ENCODE data around the gene CSF1R.
"Not testable (repeated sequence)": the region's sequence is repeated elsewhere in the genome, so short reads cannot be mapped to it uniquely, and the experiment has no call there.

Gene CSF1R

DNA sequence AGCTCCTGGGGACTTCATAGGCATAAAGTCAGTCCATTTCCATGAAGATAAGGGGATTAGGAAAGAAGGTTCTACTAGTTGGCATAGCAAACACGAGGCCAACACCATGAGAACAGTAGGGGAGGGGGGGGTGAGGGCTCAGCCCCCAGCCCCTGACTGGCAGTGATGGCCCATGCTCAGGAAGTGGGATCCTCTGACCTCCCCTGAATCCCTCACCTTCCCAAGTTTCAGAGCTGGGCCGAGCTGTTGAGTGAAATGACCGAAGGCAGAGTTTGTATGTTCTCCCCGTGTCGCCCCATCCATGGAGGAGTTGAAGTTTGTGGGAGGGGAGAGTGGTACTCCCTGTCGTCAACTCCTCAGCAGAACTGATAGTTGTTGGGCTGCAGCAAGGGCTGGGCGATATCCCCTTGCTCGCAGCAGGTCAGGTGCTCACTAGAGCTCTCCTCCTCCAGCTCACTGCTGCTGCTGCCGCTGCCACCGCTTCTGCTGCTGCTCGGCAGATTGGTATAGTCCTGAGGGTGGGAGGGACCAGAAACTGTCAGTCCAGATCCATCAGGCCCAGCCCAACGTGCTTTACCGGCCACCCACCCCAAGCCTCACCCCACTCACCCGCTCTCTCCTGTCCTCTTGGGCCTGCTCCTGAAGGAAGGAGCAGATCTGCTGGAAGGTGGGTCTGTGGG is 32.5 kb downstream of the CSF1R start:
- no peak for DNase-seq

DNA sequence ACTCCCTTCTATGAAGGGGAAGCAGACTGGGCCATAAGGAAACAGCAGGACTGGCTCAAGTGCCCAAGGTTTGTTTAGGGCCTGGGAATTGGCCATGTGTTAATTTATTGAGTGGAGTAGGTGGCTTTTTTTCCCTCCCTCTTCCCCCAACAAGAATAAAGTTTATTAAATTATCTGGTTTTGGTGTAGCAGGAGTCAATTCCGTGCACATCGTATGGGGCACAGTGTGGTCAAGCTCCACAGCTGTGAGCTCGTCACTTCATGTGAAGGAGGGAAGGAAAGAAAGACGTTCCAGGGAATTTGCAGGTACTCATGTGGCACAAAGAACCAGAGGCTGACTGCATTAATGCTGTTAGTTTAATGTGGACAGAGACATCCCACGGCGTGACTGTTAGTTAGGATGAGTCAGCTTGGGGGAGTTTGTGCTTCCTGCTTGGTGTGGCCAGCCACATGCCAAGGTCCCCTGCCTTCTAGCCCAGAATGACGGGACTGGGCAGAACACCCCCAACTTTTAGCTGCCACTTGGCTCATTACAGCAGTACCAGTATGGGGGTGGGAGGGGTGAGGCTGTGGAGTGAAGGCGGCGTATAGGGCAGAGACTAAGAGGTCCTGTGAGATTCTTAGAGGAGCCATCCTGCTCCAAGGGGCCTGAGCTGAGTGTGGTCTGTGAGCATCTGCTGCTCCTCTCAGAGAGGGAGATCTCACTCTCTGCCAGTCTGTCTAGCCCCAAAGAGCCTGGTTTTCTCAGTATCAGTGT is 33.2 kb downstream of the CSF1R start:
- DNase-seq = no peak

DNA sequence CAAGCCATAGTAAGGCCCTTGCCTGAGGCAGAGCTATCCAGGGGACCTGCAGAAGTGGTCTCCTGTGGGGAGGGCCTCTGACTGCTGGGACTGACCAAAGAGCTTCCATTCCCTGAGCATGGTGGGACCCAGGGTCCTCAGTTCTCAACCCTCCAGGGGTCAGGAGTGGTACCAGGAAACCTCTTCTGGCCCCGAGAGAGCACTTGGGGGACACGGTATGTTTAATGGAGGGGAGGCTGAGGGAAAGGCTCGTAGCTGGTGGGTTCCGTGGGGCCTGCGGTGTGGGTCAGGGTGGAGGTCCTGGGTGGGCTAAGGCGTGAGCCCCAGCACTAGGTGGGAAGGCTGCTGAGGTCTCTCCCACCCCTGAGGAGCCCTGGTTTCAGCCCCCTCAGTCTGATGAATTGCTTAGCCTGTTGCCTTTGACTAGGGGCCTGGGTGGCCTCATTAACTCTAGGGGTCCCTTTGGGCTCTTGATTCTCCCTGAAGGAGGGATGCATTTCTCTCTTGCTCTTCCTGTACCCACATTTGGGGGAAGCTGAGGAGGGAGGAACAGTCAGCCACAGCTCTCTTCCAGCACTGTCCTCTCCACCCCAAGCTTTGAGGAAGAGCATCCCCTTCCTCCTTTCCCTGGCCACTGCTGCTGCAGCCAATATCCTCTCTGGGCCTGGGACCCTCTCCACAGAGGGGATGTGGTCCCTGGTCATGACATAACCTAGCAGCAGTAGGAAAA is 34.0 kb downstream of the CSF1R start:
- no peak for DNase-seq

DNA sequence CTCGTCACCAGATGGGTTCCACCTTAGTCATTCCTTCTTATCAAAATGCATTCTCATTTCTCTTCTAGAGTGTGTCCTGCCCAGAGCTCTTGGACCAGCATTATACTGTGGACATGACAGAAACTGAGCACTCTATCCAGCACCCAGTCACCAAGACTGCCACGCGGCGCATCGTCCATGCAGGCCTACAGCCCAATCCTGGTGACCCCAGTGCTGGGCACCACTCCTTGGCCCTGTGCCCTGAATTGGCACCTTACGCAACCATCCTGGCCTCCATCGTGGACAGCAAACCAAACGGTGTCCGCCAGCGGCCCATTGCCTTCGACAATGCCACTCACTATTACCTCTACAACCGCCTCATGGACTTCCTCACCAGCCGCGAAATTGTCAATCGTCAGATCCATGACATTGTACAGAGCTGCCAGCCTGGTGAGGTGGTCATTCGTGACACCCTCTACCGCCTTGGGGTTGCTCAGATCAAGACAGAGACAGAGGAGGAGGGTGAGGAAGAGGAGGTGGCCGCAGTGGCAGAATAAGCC is 34.6 kb downstream of the CSF1R start:
- DNase-seq = no peak

DNA sequence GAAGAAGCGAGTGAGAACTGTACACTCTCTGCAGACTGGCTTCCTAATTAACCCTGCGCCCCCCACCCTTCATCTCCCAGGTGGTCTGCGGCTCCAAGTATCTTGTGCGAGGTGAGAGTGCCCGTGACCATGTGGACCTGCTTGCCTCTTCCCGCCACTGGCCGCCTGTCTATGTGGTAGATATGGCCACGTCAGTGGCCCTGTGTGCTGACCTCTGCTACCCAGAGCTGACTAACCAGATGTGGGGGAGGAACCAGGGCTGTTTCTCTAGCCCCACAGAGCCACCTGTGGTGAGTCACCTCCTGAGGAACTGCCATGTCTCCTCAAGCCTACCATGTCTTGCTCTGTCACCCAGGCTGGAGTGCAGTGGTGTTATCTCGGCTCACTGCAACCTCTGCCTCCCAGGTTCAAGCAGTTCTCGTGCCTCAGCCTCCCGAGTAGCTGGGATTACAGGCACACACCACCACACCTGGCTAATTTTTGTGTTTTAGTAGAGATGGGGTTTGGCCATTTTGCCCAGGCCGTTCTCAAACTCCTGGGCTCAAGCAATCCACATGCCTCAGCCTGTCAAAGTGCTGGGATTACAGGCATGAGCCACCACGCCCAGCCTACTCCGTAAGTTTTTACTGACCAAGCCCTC is 36.1 kb downstream of the CSF1R start:
- DNase-seq = not testable (repeated sequence)

DNA sequence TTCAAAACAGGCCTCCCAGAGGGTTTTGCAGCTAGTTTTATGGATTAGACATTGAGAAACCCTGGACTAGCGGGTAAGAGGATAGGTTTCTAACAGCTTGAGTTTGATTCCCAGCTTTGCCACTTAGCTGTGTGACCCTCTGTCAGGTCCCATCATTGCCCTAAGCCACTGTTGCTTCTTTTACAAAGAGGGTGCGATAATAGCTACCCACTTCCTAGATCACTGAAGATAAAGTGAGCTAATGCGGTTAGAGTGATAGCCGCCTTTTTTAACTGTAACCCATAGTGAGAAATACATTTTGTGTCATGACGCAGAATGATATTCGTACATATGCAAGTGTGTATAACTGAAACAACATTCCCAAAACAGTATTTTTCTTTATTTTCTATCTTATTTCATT is 40.3 kb downstream of the CSF1R start:
- DNase-seq = no peak

DNA sequence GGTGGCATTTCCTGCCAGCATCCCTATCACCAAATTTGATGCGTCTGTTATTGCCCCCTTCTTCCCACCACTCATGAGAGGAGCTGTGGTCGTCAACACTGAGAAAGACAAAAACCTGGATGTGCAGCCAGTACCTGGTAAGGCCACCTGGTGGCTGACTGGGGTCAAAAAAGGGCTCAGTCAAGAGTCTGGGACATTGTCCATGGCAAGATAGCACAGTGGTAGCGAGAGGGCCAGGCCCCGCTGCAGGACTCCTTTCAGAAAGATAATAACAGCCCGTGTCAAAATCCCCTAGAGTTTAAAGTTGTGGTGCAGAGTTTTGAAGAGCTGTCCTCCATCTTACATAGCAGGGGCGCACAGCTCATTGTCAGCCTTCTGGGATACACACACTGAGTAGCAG is 40.8 kb downstream of the CSF1R start:
- DNase-seq = no peak

DNA sequence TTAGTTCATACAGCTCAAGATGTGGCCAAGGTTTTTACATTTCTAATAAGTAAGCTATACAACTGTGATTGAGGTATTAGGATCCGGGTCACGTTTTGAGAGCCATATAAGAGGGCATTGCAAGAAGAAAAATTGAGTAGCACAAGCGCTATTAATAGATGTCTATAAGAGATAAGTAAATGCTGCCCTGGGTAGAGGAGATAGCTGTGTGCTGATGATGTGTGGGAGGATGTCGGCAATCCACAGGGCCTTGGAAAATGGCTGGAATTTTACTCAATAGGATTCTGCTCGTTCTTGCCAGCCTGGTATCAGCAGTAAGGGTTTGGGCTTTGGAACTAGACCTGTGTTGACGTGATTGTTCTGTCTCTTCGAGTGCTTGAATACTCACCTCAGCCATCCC is 41.6 kb downstream of the CSF1R start:
- DNase-seq = no peak

DNA sequence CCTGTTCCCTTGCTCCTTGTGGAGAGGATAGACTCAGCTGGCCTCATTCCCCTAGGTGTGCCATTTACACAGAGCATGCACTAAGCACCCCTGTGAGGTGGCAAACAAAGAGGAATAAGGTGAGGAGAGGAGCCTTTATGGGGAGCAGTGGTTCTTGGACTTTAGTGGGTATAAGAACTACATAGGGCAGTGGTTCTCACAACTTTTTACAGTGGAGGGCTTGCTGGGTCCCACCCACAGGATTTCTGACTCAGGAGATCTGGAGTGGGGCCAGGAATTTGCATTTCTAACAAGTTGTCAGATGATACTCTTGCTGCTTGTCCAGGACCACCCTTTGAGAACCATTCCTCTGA is 42.0 kb downstream of the CSF1R start:
- DNase-seq = no peak

DNA sequence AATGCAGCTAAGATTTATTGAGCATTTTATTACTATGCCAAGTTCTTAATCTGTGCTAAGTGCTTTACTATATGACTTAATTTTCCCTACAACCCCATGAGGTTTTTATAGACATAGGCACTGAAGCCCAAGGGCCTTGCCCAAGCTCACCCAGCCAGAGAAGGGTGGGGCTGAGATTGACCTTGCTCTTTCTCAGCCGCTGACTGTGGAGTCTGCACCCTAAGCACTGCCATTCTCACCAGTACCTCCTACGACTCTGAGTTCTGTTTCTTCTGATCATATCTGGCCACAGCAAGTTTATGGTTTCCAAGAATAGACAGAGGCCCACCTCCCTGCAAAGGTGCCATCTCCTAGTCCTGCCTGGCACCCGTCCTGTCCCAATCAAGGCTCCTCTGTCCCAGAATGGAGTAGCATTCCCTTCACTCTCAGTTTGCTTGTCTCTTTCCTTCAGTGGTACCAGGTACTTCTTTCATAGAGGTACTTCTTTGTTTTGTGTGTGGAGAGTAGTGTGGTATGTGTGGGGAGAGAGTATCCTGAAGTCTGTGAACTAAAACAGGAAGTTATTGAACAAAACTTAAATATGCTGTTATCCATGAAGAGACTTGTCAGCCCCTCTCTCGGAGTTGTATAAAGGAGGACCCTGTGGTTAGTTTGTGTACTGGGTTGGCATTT is 42.6 kb downstream of the CSF1R start:
- no peak for DNase-seq

DNA sequence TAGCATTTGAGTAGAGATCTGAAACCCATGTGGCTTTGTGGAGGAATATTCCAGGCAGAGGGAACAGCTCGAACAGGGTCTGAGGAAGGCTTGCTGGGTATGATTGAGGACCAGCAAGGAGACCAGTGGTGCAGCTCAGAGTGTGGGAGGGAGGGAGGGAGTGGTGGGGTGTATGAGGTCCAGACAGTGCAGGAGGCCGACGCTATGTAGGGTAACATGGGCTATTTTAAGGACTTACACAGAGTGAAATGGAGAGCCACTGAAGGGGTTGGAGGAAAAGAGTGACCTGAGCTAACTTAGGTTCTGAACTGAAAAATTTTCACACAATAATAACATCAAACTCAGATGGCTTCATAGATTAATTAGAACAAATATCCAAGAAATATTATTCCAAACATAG is 43.9 kb downstream of the CSF1R start:
- DNase-seq = no peak

DNA sequence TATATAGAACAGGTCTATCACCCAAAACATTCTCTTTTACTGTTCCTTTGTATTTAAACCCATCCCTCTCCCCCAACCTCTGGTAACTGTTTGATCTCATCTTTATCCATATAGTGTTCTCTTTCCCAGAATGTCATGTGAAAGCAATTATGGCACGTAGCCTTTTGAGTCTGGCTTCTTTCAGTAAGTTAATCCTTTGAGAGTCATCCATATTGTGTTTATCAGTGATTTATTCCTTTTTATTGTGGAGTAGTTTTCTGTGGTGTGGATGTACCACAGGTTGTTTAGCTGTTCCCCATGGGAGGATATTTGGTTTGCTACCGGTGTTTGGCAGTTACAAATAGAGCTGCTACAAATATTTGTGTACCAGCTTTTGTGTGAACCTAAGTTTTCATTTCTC is 47.8 kb downstream of the CSF1R start:
- no peak for DNase-seq

DNA sequence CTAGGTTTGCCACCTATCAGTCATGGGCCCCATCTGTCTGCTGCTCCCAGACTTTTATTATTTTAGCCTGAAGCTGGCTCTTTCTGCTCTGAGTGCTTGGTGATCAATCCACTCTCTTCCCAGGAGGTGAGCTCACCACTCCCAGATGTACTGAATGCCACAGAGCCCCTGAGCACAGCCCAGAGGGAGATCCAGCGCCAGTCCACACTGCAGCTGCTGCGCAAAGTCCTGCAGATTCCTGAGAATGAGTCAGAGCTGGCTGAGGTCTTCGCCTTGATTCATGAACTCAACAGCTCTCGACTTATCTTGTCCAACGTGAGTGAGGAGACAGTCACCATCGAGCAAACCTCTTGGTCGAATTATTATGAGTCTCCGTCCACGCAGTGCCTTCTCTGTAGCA is 49.8 kb downstream of the CSF1R start:
- no peak for DNase-seq

DNA sequence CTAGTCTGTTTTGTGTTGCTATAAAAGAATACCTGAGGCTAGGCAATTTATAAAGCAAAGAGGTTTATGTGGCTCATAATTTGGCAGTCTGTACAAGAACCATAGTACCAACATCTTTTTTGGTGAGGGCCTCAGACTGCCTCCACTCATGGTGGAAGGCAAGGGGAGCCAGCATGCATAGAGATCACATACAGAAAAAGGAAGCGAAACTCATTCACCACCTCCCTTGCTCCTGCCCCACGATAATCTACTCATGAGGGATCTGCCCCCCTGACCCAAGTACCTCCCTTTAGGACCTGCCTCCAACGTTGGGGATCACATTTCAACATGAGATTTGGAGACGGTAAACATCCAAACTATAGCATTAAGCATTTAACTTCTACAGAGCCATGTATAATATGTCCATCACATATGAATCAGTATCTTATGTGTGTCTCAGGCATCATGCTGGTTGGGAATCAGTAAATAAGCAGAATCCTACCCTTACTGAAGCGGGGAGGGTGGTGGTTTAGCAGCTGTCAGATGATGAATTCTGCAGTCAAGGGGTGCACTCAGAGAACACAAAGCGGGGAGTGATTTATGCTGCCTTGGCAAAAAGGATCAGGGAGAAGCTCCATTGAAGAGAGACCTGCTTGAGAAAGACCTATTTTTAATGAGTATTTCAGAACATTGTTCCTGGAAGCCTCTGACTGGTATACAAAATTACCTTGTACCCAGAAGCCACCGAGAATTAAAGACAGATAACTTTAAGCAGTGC is 51.0 kb downstream of the CSF1R start:
- DNase-seq = no peak

DNA sequence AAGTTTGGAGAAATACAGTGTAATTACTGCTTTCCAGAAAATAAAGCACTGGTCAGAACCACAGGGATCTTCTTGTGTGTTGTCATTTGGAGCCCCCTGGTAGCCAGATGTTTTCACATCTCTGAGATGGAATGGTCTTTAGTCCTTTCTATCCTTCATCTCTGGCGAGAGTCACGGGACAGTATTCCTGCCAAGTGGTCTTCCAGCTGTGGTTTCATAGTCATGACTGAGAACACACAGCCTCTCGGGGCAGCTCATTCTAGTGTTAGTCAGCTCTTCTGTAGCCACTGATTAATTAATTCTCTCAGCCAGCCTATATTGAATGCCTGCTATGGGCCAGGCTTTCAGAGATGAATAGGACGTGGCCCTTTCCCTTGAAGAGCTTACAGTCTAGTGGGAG is 51.7 kb downstream of the CSF1R start:
- DNase-seq = no peak

DNA sequence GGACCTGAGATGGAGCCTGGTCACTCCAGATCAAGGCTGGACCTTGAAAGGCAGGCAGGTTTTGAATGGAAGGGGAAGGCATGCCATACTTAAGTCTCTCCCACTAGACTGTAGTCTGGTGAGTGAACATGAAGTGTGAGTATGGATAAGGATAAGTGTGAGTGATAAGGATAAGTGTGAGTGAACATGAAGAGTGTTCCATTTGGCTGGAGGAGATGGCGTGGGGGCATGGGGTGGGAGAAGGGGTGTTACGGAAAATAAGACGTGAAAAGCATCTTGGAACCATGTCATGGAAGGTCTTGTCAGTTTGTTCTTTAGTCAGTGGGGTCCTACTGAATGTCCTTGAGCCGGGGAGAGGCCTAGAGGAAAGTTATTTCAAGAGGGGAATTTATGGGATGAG is 53.0 kb downstream of the CSF1R start:
- DNase-seq = no peak

DNA sequence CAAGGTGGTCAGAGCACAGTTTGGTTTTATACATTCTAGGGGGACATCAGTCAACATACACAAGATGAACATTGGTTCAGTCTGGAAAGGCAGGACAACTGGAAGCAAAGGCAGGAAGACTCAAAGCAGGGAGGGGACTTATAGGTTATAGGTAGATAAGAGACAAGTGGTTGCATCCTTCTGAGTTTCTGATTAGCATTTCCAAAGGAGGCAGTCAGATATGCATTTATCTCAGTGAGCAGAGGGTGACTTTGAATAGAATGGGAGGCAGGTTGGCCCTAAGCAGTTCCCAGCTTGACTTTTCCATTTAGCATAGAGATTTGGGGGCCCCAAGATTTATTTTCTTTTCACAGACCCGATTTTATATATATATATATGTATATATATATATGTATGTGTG is 58.3 kb downstream of the CSF1R start:
- not testable (repeated sequence) for DNase-seq

DNA sequence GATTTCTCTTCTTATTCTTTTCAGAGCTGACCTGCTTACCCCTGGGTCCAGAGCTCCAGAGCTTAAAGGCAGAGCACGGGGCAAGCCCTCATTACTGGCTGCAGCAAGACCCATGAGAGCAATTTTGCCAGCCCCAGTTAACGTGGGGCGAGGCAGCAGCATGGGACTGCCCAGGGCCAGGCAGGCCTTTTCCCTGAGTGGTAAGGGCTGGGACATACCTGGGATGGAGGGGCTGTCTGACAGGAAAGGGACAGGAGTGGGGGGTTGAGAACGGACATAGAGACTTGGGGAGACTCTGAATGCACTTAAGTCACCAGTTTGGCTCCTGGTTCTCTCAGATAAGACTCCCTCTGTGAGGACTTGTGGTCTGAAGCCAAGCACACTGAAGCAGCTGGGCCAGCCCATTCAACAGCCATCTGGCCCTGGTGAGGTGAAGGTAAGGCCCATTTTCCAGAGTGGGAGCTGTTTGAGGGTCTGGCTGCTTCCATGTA is 59.6 kb downstream of the CSF1R start:
- no peak for DNase-seq

DNA sequence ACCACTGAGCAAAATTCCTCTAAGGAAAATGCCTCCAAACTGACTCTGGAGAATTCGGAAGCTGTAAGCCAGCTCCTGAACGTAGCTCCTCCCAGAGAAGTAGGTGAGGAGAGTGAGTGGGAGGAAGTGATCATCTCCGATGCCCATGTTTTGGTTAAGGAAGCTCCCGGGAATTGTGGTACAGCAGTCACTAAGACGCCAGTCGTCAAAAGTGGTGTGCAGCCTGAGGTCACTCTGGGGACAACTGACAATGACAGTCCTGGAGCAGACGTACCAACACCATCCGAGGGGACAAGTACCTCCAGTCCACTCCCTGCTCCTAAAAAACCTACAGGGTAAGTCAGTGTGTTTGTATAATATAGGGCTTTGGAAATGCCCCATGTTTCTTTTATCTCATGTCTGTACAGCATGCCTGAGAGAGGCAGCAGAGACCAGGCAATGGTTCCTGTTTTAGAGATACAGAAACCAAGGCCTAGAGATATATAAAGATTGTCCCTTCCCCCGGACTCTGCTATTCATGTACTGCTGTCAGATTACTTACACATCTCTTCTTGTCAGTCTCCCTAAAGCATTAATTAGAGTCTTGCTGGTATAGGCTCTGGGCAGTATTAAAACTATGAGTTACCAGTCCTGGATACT is 61.9 kb downstream of the CSF1R start:
- no peak for DNase-seq

DNA sequence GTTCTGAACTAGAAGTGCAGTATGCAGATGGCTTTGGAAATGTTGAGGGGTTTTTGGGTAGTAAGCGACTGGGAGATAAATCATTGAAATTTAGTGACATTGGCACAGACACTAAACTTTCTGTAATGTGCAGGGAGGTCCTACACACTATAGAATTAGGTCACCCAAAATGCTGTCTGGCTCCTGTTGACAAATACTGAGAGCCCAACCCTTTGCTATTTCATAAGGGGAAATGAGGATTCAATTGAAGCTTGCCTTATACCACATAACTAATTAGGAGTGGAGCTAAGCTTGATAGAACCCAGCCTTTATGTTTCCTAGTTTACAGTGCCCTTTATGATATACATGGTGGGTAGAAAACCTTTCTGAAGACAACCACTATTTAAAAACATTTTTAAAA is 63.2 kb downstream of the CSF1R start:
- no peak for DNase-seq

DNA sequence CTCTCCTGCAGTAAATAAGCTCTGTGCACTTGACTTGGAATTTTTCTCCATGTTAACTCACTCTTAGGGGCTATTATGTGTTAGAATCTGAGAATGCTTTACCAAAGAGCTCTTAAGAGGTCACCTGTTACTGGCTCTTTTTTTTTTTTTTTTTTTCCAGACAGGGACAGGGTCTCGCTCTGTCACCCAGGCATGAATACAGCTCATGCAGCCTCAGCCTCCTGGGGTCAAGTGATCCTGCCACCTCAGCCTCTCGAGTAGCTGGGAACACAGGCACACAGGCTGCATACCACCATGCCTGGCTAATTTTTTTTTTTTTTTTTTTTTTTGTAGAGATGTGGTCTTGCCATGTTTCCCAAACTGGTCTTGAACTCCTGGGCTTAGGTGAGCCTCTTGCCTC is 63.7 kb downstream of the CSF1R start:
- DNase-seq = peak; percentile 1

Measured in DMS79 treated with DMSO at 0.1 percent for 48 hours (cell line).